ENCODE measurements around the gene LPO.

- TF ChIP-seq CTCF (IDR thresholded peaks at IDR 0.05; ENCODE audit: borderline replicate concordance, extremely low read depth, low read length, poor library complexity, severe bottlenecking) (no peak), EZH2 (IDR thresholded peaks at IDR 0.05; ENCODE audit: borderline replicate concordance, low read depth, low read length, severe bottlenecking) (no peak)
Measured at GRCh38 chr17:58264407-58265103, 26.2 kb downstream of the LPO start.
